ENCODE measurements around the gene STK38L.

Gene STK38L

GRCh38 chr12:27345376-27345775 lies 101.3 kb downstream of the STK38L start:
- no peak for DNase-seq (ENCODE audit: low read depth in 3 of 3)

GRCh38 chr12:27347779-27348178 lies 103.7 kb downstream of the STK38L start:
- no peak for DNase-seq (ENCODE audit: low read depth in 3 of 3)

- no peak for DNase-seq (ENCODE audit: low read depth in 3 of 3)
Measured at GRCh38 chr12:27351476-27351875, 107.4 kb downstream of the STK38L start.

- DNase-seq (ENCODE audit: low read depth in 3 of 3) = no peak
Measured at GRCh38 chr12:27355486-27355885, 111.4 kb downstream of the STK38L start.

- DNase-seq (ENCODE audit: low read depth in 3 of 3) = no peak
Measured at GRCh38 chr12:27355979-27356378, 111.9 kb downstream of the STK38L start.

GRCh38 chr12:27359578-27360340 lies 115.7 kb downstream of the STK38L start:
- DNase-seq (ENCODE audit: low read depth in 3 of 3) = no peak

- no peak for DNase-seq (ENCODE audit: low read depth in 3 of 3)
Measured at GRCh38 chr12:27361372-27361771, 117.3 kb downstream of the STK38L start.

- no peak for DNase-seq (ENCODE audit: low read depth in 3 of 3)
Measured at GRCh38 chr12:27366621-27367020, 122.5 kb downstream of the STK38L start.

- no peak for DNase-seq (ENCODE audit: low read depth in 3 of 3)
Measured at GRCh38 chr12:27367078-27367477, 123.0 kb downstream of the STK38L start.

All from stimulated activated CD4-positive, alpha-beta T cell treated with anti-CD3 and anti-CD28 coated beads, TNF-alpha, amount 100 ng/mL, for 48 hours (primary cell).